NCI-H1694 (cell line): Measurements from ENCODE around the gene PPP1R14B.

Experiments
- DNase-seq: peaks from one replicate; lab custom pipeline; 2025; lab: John Stamatoyannopoulos, UW

PPP1R14B gene

DNA sequence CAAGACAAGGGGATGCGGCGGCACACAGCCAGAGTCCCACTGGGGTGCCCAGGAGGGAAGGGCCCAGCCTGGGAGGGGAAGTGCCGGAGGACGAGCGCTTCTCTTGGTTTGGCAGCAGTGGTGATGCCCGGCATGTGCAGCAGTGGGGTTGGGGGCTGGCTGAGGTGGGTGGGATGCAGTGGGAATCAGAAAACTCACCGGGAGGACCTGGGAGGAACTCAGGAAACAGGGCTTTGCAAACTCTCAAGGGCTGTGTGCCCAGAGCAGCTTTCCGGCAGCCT is 37.2 kb downstream of the PPP1R14B start:
- no peak for DNase-seq

DNA sequence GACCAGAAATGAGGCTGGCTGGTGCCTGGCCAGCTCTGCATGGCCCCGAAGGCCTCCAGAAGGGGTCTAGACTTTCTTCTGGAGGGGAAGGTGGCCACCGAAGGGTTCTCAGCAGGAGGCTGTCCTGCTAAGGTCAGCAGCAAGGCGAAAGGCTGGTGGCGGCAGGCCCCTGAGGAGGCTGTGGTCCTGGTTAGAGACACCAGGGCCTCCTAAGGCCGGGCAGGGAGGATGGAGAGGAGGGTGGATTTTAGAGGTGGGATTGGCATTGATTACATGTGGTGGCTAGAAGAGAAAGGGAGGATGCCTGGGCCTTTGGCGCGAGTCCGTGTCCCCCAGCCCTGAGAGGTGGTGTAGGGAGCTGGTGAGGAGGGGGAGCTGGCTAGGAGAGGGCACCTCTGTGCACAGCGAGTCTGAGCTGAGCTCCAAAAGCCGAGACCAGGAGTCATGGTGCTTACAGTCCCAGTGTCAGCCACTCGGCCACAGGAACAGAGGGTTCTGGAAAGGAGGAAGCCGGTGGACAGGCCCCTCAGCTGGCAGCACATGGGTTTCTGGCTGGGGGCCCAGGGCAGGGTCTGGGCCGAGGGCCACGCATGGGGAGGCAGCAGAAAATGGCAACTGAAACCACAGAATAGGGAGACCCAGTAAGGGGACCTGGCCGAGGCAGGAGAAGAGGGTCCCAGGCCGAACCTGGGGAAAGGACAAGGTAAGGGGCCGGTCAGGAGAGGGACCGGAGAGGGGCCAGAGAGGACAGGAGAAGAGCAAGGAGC is 37.8 kb downstream of the PPP1R14B start:
- no peak for DNase-seq

DNA sequence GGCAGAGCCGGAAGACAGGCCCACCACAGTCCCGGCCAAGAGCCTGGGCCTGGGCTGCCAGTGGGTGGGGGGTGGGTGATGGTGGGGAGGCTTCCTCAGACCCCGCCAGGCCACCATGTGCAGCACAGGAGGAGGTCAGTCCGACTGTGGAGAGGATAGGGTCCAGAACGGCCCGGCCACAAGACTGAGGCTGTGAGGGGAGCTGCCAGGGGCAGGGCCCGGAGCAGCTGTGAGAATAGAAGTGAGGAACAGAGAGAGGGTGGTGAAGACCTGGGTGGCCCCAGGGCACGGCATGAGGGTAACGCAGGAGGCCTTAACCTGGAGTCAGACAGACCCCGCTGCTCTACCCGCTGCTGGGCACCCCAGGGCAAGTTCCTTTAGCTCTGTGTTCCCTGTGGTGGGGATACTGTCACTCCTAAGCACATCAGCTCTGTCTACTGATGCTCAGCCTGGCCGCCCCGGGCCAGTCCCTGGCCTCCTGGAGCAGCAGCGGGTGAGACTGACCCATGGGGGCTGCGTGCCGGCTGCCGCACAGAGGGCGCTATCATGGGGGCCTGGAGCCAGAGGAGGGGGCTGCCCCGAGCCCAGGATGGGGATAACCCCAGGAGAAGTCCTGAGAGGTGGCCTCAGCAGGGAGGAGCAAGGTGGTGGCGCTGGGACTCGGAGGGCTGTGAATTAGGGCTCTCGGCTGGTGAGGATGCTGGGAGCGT is 38.5 kb downstream of the PPP1R14B start:
- no peak for DNase-seq

DNA sequence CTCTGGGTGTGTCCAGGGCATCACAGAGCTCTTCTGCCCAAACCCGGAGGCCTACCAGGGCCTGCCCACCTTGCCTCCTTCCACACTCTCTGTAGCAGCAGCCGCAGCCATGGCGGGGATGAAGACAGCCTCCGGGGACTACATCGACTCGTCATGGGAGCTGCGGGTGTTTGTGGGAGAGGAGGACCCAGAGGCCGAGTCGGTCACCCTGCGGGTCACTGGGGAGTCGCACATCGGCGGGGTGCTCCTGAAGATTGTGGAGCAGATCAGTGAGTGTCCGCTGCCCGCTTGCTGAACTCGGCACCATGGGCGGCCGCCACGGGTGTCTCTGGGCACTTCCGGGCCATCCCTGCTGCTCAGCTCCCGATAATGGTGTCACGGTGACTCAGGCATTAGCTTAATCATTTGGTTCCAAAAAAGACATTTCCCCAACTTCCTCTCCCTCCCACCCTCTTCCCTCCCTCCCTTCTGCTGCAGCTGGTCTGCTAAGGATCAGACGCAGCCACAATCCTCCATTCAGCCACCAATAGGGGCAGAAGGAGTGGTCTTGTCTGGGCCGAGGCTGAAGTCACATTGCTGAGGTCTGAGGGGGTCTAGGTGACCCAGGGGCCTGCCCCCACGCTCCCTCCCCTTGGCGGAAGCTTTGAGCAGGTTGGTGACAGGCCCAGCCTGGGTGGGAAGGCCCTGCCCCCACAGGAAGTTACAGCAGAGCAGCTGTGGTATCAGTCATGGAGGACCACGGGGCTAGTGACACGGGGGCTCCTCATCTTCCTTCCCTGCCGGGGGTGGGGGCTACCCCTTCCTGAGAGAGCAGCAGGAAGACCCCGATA is 39.3 kb downstream of the PPP1R14B start:
- no peak for DNase-seq

DNA sequence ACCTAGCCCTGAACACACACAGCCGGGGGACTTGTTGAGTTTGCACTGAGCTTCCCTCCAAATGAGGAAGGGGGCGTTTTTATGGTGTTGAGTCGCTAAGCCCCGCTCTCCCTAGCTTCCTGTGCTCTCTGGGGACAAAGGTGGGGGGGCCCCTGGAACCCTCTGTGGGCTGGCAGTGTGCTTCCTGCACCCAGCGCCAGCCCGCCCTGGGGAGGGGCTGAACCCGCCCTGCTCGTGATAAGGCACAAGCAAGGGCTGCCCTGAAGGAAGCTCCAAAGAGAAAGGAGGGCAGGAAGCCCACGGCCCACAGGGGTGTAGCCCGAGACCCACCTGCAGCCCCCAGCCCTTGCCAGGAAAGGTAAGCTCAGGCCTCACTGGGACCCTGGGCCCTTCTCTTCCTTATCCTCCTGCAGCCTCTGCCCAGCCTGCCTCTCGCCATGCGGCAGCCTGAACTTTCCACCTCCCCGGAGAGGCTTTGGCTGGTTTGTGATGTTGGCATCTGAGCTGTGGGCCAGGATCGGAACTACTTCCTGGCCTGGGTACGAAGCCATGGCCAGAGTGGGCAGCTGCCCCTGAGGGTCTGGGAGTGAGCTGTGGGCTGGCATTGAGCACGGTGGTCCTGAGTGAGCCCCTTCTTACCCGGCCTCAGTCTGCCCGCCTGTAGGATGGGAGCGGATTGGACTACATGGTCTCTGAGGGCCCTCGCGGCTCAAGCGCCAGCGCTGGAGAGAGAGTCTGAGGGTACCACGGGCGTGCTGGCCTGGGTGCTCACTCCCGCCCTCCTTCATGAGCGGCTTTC is 40.1 kb downstream of the PPP1R14B start, which contains the start of gene FERMT3:
Gene FERMT3, plus strand, starts transcription at position 265 of the 799 bp plus-strand sequence. CDS start 644 bp downstream, outside the sequence.
- no peak for DNase-seq

DNA sequence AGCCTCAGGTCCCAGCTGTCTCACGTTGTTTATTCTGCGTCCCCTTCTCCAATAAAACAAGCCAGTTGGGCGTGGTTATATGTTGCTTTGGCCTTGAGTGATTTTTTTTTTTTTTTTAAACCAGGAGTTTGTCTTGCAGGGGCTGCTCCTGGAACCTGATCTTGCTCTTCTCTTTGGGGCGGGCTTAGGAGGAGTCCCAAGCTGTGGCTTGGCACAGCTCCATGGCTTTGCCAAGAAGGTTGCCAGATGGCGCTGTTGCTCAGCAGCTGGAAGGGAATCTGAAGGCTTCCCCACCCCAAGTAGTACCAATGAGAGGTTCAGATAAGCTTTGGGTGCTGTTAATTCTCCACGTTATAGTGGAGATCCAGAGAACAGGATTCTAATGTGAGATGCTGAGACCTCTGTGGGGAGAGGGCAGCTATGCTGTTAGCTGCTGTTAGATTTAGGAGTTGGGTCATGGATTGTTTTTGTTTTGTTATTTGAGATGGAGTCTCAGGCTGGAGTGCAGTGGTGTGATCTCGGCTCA is 42.2 kb downstream of the PPP1R14B start:
- DNase-seq, result peak; percentile 73

DNA sequence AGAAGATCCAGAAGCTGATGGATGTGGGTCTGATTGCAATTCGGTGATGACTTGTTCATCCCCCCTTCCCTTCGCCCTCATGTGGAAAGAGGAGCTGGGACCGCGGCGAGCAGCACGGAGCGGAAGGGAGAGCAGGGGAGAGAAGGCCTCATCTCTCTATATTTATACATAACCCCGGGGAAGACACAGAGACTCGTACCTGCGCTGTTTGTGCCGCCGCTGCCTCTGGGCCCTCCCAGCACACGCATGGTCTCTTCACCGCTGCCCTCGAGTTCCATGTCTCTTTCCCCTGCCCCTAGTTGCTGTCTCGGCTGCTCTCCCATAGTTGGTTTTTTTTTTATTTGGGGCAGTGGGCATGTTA is 42.7 kb downstream of the PPP1R14B start:
- DNase-seq, result no peak

DNA sequence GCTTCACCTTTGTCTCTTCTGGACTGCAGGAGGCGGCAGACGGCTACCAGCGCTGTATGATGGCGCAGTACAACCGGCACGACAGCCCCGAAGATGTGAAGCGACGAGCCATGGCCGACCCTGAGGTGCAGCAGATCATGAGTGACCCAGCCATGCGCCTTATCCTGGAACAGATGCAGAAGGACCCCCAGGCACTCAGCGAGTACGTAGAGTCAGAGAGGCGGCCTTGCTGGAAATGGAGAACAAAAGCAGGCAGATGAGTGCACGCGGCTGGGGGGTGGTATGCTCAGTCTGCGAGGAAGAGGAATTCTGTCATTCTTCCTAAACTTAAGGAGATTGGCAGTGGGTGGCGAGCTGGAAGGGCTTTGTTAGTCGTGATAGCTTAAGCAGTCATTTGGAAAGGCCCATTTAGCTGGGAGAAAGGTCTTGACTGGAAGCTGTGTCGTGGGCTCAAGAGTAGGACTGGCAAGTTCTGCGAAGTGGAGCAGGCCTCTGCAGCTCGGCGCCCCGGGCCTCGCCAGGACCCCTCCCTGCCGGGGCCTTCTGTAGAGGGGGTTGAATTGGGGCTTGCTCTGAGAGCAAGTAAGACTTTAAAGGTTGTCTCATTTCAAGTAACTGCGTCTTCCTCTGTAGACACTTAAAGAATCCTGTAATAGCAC is 43.2 kb downstream of the PPP1R14B start:
- no peak for DNase-seq

DNA sequence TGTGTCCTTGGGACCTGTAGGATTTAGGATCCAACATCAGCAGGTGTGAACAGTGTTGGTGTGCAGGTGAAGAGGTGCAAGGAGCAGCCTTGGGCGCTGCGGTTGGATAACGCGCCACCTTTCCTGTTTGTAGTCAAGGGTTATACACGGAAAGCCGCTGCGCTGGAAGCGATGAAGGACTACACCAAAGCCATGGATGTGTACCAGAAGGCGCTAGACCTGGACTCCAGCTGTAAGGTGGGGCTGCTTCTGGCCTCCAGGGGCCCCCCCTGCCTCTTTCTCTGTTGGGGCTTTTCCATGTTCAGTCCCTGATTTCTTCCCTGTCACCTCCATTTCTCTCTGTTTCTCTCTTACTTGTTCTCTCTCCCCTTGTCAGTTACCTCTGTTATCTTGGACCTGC is 43.8 kb downstream of the PPP1R14B start:
- no peak for DNase-seq

DNA sequence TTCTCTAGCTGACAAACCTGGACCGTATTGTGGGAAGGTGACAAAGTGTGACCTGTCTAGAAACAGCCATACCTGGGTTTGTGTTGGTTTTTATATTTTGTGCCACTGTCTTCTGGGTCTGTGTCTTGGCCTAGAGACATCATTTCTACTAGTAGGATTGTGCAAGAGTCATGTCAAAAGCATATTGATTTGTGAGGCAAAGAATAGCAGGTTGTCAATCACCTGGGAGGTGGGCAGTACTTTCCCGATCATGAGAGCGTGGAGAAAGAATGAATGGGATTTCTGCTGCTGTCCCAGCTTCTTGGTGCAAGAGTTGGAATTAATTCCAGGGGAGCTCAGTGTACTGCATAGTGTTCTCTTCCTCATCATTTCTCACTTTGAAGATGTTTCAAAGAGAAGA is 45.2 kb downstream of the PPP1R14B start:
- DNase-seq, result no peak

DNA sequence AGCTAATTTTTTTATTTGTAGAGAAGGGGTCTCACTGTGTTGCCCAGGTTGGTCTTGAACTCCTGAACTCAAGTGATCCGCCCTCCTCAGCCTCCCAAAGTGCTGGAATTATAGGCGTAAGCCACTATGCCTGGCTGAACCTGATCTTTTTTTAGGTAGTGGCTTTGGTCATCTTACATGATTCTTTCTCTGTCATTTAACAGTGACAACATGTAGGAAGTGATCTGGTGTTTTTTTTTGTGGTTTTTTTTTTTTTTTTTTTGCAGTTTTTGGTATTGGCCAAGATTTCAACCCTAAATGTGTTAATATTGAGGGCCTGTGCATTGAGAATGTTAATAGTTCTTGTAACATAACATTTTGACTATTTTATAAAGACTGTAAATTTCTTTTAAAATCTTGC is 48.2 kb downstream of the PPP1R14B start:
- DNase-seq, result no peak

DNA sequence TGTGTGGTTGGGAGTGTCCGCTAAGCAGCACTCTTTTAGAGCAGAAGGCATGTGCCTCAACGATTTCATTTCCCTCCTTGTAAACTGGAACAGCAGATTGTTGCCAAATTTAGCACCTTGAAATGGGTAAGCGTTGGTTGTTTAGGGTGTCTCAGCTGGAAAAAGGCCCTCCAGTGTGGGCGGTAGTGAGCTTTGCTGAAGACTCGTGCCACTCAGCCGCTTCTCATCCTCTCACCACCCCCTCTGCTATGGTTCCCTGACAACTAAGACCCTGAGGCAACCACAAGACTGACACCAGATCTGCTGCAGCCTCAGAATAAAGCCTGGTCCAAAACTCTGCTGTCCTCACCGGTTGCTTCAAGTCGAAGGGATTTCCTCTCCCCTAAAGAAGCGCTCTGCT is 50.1 kb downstream of the PPP1R14B start:
- no peak for DNase-seq
